ENCODE results near the gene KRTAP19-8. TPM values are rescaled to one million over a fixed set of nuclear protein-coding genes. Genes with fewer than 3 reads are reported as not detected.

The KRTAP19-8 gene
- polyA plus RNA-seq, 1 experiment, result not detected

DNA sequence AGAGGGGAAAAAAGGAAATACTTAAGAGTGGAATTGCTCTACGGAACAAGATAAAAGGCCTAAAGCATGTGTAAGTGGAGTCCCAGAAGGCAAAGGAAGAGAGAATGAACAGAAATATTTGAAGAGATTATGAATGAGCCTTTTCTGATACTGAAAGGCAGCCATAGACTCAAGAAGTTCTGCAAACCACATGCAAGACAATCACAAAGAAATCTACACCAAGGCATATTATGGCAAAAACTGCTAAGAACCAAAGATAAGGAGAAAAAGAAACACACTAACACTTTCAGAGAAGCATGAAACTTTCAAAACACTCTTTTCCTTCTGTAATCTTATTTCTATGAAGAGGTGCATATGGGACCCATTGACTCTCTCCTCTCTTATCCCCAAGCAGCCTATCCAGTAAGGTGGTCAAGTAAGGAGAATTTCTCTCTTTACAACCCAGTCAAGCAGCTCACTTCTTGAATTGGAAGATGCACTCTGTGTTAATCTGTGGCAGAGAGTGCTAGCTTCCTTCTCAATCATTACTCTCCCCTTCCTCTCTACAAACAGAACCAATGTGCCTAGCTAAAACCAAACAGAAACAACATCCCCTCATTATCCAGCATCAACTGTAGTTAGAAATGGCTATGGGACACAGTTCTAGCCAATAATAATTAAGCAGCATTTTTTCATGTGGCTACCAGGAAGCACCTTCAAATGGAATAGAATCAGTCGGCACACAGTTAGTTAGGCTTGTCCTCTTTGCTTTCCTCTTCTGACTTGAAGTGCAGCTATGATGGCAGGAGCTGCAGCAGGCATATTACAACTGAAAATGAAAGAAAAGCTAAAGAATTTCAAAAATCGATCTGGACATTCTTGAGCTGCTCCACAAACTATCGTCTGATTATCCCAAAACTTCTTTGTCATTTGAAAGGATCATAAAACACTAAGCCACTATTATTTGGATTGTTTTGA, 25.9 kb downstream of the KRTAP19-8 start:
- CTCF ChIA-PET, result interaction anchor here (1.1 kb wide), 1 partner anchor 26 kb away, joined by 3 read pairs; the partner anchor contains the start of gene KRTAP19-8
- Histone ChIP-seq H3K36me3 (ENCODE audit: control insufficient read depth, insufficient read depth, low read length) (no peaks in the 10 kb centered on the region), H3K4me3 (ENCODE audit: low read depth, low read length) (no peak overlapping the region), H3K27me3 (ENCODE audit: control insufficient read depth, insufficient read depth, low read length) (no peaks in the 10 kb centered on the region)
- TF ChIP-seq, protein P1, sequence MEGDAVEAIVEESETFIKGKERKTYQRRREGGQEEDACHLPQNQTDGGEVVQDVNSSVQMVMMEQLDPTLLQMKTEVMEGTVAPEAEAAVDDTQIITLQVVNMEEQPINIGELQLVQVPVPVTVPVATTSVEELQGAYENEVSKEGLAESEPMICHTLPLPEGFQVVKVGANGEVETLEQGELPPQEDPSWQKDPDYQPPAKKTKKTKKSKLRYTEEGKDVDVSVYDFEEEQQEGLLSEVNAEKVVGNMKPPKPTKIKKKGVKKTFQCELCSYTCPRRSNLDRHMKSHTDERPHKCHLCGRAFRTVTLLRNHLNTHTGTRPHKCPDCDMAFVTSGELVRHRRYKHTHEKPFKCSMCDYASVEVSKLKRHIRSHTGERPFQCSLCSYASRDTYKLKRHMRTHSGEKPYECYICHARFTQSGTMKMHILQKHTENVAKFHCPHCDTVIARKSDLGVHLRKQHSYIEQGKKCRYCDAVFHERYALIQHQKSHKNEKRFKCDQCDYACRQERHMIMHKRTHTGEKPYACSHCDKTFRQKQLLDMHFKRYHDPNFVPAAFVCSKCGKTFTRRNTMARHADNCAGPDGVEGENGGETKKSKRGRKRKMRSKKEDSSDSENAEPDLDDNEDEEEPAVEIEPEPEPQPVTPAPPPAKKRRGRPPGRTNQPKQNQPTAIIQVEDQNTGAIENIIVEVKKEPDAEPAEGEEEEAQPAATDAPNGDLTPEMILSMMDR (IDR thresholded peaks at IDR 0.05; ENCODE audit: insufficient read depth, low read depth, low read length), result no peak
- no peak for DNase-seq (ENCODE audit: low read depth)
- POLR2A ChIA-PET, result no interaction called here

DNA sequence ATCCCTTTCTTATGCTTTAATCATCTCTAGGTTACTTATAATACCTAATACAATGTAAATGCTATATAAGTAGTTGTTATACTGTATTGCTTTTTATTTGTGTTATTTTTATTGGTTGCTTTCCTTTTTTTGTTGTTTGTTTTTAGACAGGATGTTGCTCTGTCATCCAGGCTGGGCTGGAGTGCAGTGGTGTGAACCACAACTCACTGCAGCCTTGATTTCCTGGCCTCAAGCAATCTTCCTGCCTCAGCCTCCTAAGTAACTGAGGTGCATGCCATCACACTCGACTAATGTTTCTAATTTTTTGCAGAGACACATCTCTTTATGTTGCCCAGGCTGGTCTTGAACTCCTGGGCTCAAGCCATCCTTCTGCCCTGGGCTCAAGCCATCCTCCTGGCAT, 26.9 kb downstream of the KRTAP19-8 start:
- POLR2A ChIA-PET, result no interaction called here

DNA sequence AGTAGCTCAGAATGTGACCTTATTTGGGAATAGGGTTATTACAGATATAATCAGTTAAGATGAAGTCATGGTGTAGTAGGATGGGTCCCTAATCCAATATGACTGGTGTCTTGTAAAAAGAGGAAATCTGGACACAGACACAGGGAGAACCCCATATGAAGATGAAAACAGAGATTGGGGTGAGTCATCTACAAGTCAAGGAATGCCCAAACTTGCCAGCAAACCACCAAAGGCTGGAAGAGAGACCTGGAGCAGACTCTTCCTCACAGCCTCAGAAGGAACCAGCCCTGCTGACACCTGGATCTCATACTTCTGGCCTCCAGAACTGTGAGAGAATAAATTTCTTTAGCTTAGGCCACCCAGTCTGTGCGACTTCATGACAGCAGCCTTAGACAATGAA, 29.9 kb downstream of the KRTAP19-8 start:
- TF ChIP-seq, protein P1 (IDR thresholded peaks at IDR 0.05; ENCODE audit: insufficient read depth, low read depth, low read length), result no peak
- CTCF ChIA-PET, result no interaction called here
- no peaks in the 10 kb centered on the region for H3K36me3 ChIP-seq (ENCODE audit: control insufficient read depth, insufficient read depth, low read length)
- H3K27me3 ChIP-seq (ENCODE audit: control insufficient read depth, insufficient read depth, low read length), result no peaks in the 10 kb centered on the region
- DNase-seq (ENCODE audit: low read depth), result no peak
- POLR2A ChIA-PET, result no interaction called here
- no peak overlapping the region for H3K4me3 ChIP-seq (ENCODE audit: low read depth, low read length)

More for the DNA sequence above, 26.9 kb downstream of the KRTAP19-8 start:
- Histone ChIP-seq H3K36me3 (ENCODE audit: control insufficient read depth, insufficient read depth, low read length) (no peaks in the 10 kb centered on the region), H3K27me3 (ENCODE audit: control insufficient read depth, insufficient read depth, low read length) (no peaks in the 10 kb centered on the region), H3K4me3 (ENCODE audit: low read depth, low read length) (no peak overlapping the region)
- TF ChIP-seq, protein P1 (IDR thresholded peaks at IDR 0.05; ENCODE audit: insufficient read depth, low read depth, low read length), result no peak
- CTCF ChIA-PET, result no interaction called here
- DNase-seq (ENCODE audit: low read depth), result no peak

DNA sequence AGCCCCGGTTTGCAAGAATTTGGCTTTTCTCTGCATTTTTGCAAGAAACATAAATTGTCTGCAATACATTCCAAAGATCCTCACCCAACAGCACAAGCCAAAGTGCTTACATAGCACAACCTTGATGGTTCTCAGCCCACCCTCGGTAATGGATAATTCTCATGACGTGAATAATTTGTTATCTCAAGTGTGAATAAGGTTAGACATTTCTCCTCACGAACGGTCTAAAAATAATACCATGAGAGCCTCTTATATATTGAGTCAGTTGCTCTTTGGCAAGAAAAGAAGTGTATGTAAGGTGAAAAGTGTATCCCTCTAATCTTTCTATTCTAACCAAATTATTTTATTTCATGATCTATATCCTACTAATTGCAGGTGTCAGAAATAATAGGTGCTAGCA, 33.3 kb downstream of the KRTAP19-8 start:
- H3K27me3 ChIP-seq (ENCODE audit: control insufficient read depth, insufficient read depth, low read length), result no peaks in the 10 kb centered on the region
- ChIA-PET POLR2A (no interaction called here), CTCF (no interaction called here)
- no peak overlapping the region for H3K4me3 ChIP-seq (ENCODE audit: low read depth, low read length)
- DNase-seq (ENCODE audit: low read depth), result no peak
- H3K36me3 ChIP-seq (ENCODE audit: control insufficient read depth, insufficient read depth, low read length), result no peaks in the 10 kb centered on the region
- TF ChIP-seq, protein P1 (IDR thresholded peaks at IDR 0.05; ENCODE audit: insufficient read depth, low read depth, low read length), result no peak

DNA sequence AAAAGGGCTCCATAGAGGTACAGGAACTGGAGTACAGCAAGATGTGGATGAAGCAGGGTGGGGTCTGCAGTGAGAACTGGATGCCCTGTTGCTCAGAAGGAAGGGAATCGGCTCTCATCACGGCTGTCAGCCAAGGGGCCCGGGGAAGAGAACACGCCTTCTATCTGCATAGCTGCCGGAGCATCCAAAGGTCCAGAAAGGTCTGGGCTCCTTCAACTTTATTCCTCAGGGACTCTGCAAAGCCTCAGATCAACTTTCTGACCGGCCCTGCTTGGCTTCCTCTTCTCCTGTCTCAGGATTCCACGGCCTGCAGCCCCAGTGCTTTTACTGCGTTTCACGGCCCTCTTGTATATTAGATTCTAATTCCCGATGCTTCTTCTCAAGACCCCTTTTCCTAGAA, 34.8 kb downstream of the KRTAP19-8 start:
- no peaks in the 10 kb centered on the region for H3K27me3 ChIP-seq (ENCODE audit: control insufficient read depth, insufficient read depth, low read length)
- ChIA-PET POLR2A (no interaction called here), CTCF (no interaction called here)
- no peaks in the 10 kb centered on the region for H3K36me3 ChIP-seq (ENCODE audit: control insufficient read depth, insufficient read depth, low read length)
- DNase-seq (ENCODE audit: low read depth), result no peak
- TF ChIP-seq, protein P1 (IDR thresholded peaks at IDR 0.05; ENCODE audit: insufficient read depth, low read depth, low read length), result no peak
- no peak overlapping the region for H3K4me3 ChIP-seq (ENCODE audit: low read depth, low read length)

Measured in BJ (cell line).